ENCODE data around the gene AGO1. TPM values are rescaled to one million over a fixed set of nuclear protein-coding genes. Genes with fewer than 3 reads are reported as not detected.
"Not testable (repeated sequence)": the region's sequence is repeated elsewhere in the genome, so short reads cannot be mapped to it uniquely, and the experiment has no call there.

The AGO1 gene
- total RNA-seq, 2 donors from 2014 or later, result 28.6 to 33.0 TPM

DNA sequence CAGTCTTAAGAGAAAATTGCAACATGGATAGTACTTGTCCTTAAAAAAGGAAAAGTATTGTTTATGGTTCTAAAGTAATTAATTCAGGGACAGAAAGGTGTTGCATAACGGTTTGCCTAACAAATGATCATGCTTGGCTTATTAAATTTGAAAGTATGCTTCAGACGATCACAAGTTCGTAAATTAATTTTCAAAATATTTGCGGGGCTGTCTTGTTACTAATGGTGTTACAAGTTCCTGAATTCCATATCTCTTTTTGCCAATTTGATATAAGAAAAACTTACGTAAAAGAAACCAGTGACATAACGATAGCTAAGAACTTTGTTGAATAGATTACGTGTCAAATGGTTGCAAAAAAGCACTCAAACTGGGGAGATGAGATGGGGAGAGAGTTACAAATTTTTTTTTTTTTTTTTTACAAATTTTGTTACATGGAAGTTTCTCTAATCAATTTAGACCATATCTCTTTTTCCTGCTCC, 49.2 kb downstream of the AGO1 start:
- ATAC-seq (replicated peaks in 1 of 2) (no peak), DNase-seq (no peak)
- Mint-ChIP-seq H3K4me3 (peak overlapping the region; percentile 94), H3K4me1 (ENCODE audit: low read depth) (peaks cover 41% of the 10 kb centered on the region), H3K9me3 (no peaks in the 10 kb centered on the region), H3K36me3 (ENCODE audit: insufficient read depth in 2 of 2) (peaks cover 0 to 3% of the 10 kb centered on the region in 2 donors), H3K27me3 (ENCODE audit: low read depth) (no peaks in the 10 kb centered on the region), H3K27ac (peak overlapping the region; percentile 84)

DNA sequence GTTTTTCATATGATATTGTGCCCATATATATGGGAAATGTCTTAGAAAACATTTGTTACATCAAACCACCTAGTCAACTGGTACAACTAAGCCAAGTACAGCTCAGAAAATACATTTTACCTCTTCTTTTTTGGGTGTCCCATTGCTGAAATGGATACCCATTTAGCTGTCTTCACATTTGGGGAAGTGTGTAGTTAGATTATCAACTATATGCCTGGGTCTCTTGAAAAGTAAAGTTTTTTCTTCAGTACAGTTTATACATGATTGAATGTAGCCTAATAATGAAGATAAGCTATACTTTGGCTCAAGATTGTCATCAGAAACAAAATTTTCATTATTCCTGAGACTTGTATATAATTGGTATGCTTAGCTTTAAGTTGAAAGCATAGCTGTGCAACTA, 49.9 kb downstream of the AGO1 start:
- Mint-ChIP-seq H3K9me3 (no peaks in the 10 kb centered on the region), H3K36me3 (ENCODE audit: insufficient read depth in 2 of 2) (peaks cover 0 to 3% of the 10 kb centered on the region in 2 donors), H3K4me3 (peak overlapping the region; percentile 94), H3K27me3 (ENCODE audit: low read depth) (no peaks in the 10 kb centered on the region), H3K4me1 (ENCODE audit: low read depth) (peaks cover 41% of the 10 kb centered on the region), H3K27ac (peak overlapping the region; percentile 84)
- ATAC-seq (replicated peaks in 1 of 2) (no peak), DNase-seq (no peak)

DNA sequence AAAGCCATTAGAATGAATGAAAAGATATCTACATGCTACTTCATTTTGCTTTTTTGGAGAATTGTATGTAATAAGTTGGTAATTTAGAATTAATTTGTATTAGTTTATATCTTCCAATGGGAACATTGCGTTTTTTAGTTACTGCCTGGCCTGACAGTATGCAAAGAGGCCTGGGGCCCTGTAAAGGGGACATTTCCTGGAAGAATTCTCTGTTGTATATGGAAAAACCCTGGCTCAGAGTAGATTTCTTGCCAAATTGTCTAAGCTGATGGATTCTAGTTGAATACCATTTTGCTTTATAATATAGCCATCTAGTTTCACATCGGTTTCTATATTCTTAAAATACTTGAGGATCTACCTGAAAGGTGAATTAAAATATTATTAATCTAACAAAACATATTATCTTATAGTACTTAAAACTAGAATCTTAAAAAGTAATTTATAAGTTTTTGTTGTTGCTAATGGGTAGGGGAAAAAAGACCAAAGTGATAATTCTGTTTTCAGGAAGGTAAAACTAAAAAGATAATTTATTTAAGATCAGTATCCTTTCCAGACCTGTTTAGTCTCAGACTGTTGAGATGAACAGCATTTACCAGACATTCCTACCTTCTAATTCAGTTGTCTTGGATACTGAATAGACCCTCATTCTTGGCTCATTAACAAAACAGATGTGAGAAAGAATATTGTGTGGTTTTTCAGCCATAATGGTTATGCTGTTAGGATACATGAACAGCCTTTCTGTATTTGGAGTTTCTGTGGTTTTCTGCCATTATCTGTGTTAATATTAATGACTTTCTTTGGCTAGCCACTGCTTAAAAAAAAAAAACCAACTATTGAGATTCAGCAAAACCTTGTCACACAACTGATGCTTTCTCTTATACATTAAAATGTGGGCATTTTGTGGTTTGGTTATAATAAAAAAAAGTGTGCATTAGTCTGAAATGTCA, 52.7 kb downstream of the AGO1 start:
- no peak for ATAC-seq (replicated peaks in 1 of 2)
- Mint-ChIP-seq H3K27me3 (ENCODE audit: low read depth) (no peaks in the 10 kb centered on the region), H3K27ac (no peak overlapping the region), H3K36me3 (ENCODE audit: insufficient read depth in 2 of 2) (peaks cover 0 to 3% of the 10 kb centered on the region in 2 donors), H3K9me3 (no peaks in the 10 kb centered on the region), H3K4me1 (ENCODE audit: low read depth) (peaks cover 31% of the 10 kb centered on the region), H3K4me3 (no peak overlapping the region)
- no peak for DNase-seq

DNA sequence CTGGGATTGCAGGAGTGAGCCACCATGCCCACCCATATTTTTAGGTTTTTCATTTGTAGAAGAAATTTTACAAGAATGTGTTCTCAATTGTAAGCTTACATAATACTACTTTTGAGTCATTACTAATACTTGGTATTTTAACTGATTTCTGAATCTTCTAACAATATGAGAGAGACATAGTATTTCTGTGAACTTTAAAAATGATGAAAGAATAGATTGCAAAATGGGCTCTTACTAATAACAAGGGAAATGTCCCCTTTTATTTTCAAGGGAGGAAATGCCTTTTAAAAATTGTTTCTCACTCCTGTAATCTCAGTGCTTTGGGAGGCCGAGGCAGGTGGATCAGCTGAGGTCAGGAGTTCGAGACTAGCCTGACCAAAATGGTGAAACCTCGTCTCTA, 53.8 kb downstream of the AGO1 start:
- H3K9me3 Mint-ChIP-seq, result no peaks in the 10 kb centered on the region
- no peak overlapping the region for H3K4me3 Mint-ChIP-seq
- DNase-seq, result no peak
- no peaks in the 10 kb centered on the region for H3K27me3 Mint-ChIP-seq (ENCODE audit: low read depth)
- H3K27ac Mint-ChIP-seq, result no peak overlapping the region
- no peak for ATAC-seq (replicated peaks in 1 of 2)
- peaks cover 0 to 6% of the 10 kb centered on the region in 2 donors for H3K36me3 Mint-ChIP-seq (ENCODE audit: insufficient read depth in 2 of 2)
- H3K4me1 Mint-ChIP-seq (ENCODE audit: low read depth), result peaks cover 38% of the 10 kb centered on the region

DNA sequence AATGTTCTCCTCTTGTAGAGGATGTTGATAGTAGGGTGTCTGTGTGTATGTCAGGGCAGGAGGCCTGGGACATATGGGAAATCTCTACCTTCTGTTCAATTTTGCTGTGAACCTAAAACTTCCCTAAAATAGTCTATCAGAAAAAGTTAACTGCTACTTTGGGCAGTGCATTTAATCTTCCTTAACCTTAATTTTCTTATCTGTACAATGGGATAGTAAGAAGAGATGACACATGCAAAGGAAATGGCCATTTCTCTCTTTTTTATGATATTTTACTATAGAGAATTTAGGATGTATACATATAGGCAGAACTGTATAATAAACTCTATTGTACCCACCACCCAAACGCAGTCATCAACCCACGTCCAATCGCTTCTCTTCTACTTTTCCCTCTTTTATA, 56.5 kb downstream of the AGO1 start:
- H3K36me3 Mint-ChIP-seq (ENCODE audit: insufficient read depth in 2 of 2), result peaks cover 2 to 8% of the 10 kb centered on the region in 2 donors
- no peak overlapping the region for H3K4me3 Mint-ChIP-seq
- no peaks in the 10 kb centered on the region for H3K9me3 Mint-ChIP-seq
- DNase-seq, result no peak
- H3K27ac Mint-ChIP-seq, result no peak overlapping the region
- ATAC-seq (replicated peaks in 1 of 2), result no peak
- H3K4me1 Mint-ChIP-seq (ENCODE audit: low read depth), result peaks cover 38% of the 10 kb centered on the region
- H3K27me3 Mint-ChIP-seq (ENCODE audit: low read depth), result no peaks in the 10 kb centered on the region

DNA sequence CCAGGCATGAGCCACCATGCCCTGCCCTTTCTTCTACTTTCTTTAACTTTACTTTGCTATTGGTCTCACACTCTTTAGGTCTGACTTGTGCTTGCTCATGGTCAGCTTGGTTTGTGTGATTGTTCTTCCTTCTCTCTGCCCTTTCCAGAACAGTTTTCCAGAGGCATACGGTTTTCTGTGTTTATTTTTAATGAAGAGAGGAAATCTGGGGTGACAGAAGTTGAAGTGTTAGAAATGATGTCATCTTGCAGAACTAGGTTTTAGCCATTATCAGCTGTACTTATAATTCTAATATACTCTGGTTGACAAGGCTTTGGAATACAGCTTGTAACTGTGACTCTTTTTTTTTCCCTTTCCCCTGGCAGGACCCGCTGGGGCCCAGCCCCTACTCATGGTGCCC, 62.3 kb downstream of the AGO1 start:
- no peak overlapping the region for H3K27ac Mint-ChIP-seq
- H3K27me3 Mint-ChIP-seq (ENCODE audit: low read depth), result no peaks in the 10 kb centered on the region
- H3K4me1 Mint-ChIP-seq (ENCODE audit: low read depth), result peaks cover 67% of the 10 kb centered on the region
- peaks cover 2 to 14% of the 10 kb centered on the region in 2 donors for H3K36me3 Mint-ChIP-seq (ENCODE audit: insufficient read depth in 2 of 2)
- ATAC-seq (replicated peaks in 1 of 2) (no peak), DNase-seq (no peak)
- H3K9me3 Mint-ChIP-seq, result no peaks in the 10 kb centered on the region
- H3K4me3 Mint-ChIP-seq, result no peak overlapping the region

DNA sequence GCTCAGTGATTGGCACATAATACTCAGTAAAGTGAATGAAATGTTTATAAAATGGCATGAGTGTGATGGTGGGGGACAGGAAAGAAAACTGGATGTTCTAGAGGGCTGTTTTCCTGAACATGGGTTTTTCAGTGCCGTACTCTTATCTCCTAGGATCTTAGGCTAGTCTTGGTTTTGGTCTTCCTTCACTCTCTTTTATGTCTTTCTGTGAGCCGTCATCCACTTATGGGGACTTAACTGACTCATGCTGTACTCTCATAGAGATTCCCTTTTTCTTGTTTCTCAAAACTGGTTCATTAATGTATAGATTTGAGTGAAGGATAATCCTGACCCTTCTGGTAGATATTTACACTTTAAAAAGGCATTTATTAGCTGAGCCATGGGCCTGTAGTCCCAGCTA, 64.5 kb downstream of the AGO1 start:
- H3K4me3 Mint-ChIP-seq, result peak overlapping the region; percentile 1 to 14
- no peaks in the 10 kb centered on the region for H3K9me3 Mint-ChIP-seq
- peaks cover 45% of the 10 kb centered on the region for H3K4me1 Mint-ChIP-seq (ENCODE audit: low read depth)
- H3K27ac Mint-ChIP-seq, result no peak overlapping the region
- DNase-seq, result no peak
- peak; percentile 40 to 48 for ATAC-seq (replicated peaks in 1 of 2)
- H3K36me3 Mint-ChIP-seq (ENCODE audit: insufficient read depth in 2 of 2), result peaks cover 2 to 9% of the 10 kb centered on the region in 2 donors
- no peaks in the 10 kb centered on the region for H3K27me3 Mint-ChIP-seq (ENCODE audit: low read depth)

DNA sequence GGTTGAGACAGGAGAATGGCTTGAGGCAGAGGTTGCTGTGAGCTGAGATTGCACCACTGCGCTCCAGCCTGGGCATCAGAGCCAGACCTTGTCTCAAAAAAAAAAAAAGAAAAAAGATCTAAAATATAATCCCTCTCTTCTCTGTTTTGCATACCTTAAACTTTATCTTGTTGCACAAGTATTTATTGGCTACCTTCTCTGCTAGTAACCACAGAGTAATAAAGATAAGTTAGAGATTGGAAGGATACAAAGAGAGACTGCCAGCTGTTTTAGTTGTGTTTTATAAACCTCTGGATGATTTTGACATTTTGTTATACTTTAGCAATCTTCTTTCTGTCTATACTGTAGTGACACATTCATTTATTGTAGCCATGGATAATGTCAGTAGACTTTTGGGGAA, 75.5 kb downstream of the AGO1 start:
- no peaks in the 10 kb centered on the region for H3K27me3 Mint-ChIP-seq (ENCODE audit: low read depth)
- peak overlapping the region; percentile 46 for H3K27ac Mint-ChIP-seq
- H3K36me3 Mint-ChIP-seq (ENCODE audit: insufficient read depth in 2 of 2), result peaks cover 1 to 2% of the 10 kb centered on the region in 2 donors
- peaks cover 2% of the 10 kb centered on the region for H3K4me1 Mint-ChIP-seq (ENCODE audit: low read depth)
- ATAC-seq (replicated peaks in 1 of 2), result no peak
- DNase-seq, result no peak
- no peak overlapping the region for H3K4me3 Mint-ChIP-seq
- H3K9me3 Mint-ChIP-seq, result no peaks in the 10 kb centered on the region

DNA sequence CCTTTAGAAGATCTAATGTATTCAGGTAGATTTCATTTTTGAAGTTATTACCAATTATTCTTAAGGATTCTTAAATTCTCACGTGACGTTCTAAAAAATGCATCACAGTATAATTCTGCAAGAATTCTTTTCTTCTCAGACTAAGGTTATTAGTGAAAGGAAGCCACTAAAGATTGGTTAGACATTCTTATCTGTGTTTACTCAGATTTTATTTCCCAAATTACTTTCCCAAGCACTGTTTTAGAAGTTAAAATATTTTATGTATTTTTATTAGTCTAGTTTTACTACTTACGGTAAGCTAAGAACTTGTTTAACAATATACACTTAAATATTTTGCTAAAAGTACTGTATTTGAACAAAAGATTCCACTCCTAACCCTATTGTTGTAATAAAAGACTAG, 76.3 kb downstream of the AGO1 start:
- no peaks in the 10 kb centered on the region for H3K4me1 Mint-ChIP-seq (ENCODE audit: low read depth)
- DNase-seq, result no peak
- H3K36me3 Mint-ChIP-seq (ENCODE audit: insufficient read depth in 2 of 2), result peaks cover 1 to 3% of the 10 kb centered on the region in 2 donors
- H3K4me3 Mint-ChIP-seq, result no peak overlapping the region
- no peaks in the 10 kb centered on the region for H3K9me3 Mint-ChIP-seq
- no peaks in the 10 kb centered on the region for H3K27me3 Mint-ChIP-seq (ENCODE audit: low read depth)
- no peak for ATAC-seq (replicated peaks in 1 of 2)
- H3K27ac Mint-ChIP-seq, result no peak overlapping the region

DNA sequence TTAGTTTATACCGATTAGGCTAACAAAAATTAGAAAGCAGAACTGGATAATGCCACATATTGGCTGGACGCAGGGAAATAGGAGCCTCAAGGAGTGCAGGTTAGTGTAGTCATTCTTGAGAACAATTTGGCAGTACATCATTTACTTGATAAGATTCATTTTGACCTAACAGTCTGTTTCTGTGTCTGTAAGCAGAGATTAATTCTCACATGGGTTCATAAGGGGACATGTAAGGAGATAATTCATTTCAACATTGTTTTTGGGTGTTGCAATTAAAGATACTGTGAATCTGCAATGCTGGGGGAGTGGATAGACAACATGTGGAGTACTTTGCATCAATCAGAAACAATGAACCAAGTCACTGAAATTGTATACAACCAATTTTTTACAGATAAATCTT, 79.9 kb downstream of the AGO1 start:
- H3K27ac Mint-ChIP-seq, result no peak overlapping the region
- ATAC-seq (replicated peaks in 1 of 2), result no peak
- H3K36me3 Mint-ChIP-seq (ENCODE audit: insufficient read depth in 2 of 2), result peaks cover under 1 to 2% of the 10 kb centered on the region in 2 donors
- no peak for DNase-seq
- H3K27me3 Mint-ChIP-seq (ENCODE audit: low read depth), result no peaks in the 10 kb centered on the region
- H3K4me3 Mint-ChIP-seq, result no peak overlapping the region
- H3K9me3 Mint-ChIP-seq, result no peaks in the 10 kb centered on the region
- no peaks in the 10 kb centered on the region for H3K4me1 Mint-ChIP-seq (ENCODE audit: low read depth)

DNA sequence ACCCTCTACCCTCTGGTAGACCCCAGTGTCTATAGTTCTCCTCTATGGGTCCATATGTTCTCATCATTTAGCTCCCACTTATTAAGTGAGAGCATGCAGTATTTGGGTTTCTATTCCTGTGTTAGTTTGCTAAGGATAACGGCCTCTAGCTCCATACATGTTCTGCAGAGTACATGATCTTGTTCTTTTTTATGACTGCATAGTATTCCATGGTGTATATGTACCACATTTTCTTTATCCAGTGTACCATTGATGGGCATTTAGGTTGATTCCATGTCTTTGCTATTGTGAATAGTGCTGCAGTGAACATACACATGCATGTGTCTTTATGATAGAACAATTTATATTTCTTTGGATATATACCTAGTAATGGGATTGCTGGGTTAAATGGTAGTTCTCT, 81.3 kb downstream of the AGO1 start:
- ATAC-seq (replicated peaks in 1 of 2); H3K27me3 Mint-ChIP-seq (ENCODE audit: low read depth); H3K36me3 Mint-ChIP-seq (ENCODE audit: insufficient read depth in 2 of 2); H3K4me1 Mint-ChIP-seq (ENCODE audit: low read depth); H3K9me3 Mint-ChIP-seq; H3K4me3 Mint-ChIP-seq; H3K27ac Mint-ChIP-seq; DNase-seq: not testable (repeated sequence)

DNA sequence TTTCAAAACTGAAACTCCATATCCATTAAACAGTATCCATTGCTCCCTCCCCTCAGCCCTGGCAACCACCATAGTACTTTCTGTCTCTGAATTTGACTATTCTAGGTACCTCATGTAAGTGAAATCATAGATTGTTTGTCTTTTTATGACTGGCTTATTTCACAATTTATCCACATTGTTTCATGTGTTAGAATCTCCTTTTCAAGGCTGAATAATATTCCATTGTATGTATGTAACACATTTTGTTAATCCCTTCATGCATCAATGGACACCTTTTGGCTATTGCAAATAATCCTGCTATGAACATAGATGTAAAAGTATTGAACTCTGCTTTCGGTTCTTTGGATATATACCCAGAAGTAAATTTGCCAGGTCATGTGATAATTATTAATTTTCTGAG, 85.4 kb downstream of the AGO1 start:
- H3K9me3 Mint-ChIP-seq, result no peaks in the 10 kb centered on the region
- DNase-seq (no peak), ATAC-seq (replicated peaks in 1 of 2) (no peak)
- no peaks in the 10 kb centered on the region for H3K27me3 Mint-ChIP-seq (ENCODE audit: low read depth)
- H3K27ac Mint-ChIP-seq, result no peak overlapping the region
- peaks cover 8 to 12% of the 10 kb centered on the region in 2 donors for H3K36me3 Mint-ChIP-seq (ENCODE audit: insufficient read depth in 2 of 2)
- H3K4me3 Mint-ChIP-seq, result no peak overlapping the region
- H3K4me1 Mint-ChIP-seq (ENCODE audit: low read depth), result no peaks in the 10 kb centered on the region

DNA sequence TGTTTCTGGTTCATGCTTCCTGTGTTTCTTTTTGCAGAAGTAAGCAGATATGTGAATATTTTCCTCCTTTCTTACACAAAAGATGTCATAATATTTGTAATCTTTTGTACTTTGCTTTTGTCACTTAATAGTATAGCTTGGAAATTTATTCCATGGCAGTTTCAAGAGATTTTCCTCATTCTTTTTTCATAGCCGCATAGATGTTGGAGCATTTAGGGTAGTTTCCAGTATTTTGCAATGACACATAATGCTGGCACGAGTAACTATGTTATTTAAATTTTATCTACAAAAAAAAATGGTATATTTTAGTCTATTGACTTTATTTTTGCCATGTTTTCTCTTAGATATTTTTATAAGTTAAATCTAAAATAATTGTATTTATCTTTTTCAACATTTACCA, 88.6 kb downstream of the AGO1 start:
- H3K9me3 Mint-ChIP-seq, result no peaks in the 10 kb centered on the region
- no peak for ATAC-seq (replicated peaks in 1 of 2)
- peaks cover 14% of the 10 kb centered on the region for H3K4me1 Mint-ChIP-seq (ENCODE audit: low read depth)
- DNase-seq, result no peak
- H3K4me3 Mint-ChIP-seq, result no peak overlapping the region
- peaks cover 14 to 33% of the 10 kb centered on the region in 2 donors for H3K36me3 Mint-ChIP-seq (ENCODE audit: insufficient read depth in 2 of 2)
- H3K27ac Mint-ChIP-seq, result no peak overlapping the region
- H3K27me3 Mint-ChIP-seq (ENCODE audit: low read depth), result no peaks in the 10 kb centered on the region

Measured in activated T-cell treated with anti-CD3 and anti-CD28 coated beads, Interleukin-2, amount 50 U/mL, for 72 hours (primary cell).